ENCODE results near the gene MRPL1.

DNA sequence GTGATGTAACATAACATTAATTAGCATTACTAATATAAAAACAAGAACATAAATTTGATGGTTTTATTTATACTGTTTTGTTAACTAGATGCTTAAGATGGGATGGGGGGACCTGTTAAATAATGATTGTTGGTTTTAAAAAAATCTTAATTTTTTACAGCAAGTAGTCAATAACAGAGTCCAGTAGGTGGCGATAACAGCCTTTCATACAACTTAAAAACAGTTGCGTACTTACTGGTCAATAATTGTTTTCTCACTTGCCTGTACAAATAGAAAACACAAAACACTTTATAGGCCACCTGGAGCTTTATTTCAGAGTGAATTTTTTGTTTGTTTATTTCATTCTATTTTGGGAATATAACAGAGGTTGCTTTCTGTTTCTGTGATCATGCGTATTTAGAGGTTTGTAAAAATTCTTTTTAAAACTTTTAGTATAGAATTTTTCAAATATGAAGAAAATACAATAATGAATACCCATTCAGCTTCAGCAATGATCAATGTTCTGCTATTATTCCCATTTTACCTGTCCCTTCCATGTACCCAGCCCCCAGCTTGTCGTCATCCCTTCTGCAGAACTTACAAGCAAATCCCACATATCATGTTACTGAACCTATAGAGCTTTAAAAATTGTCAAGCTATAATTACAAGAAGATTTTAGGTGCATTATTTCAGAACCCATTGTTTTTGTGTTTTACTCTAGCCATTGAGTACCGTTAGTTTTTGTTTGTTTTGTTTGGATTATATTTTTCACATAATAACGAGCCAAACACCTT is 97.1 kb downstream of the MRPL1 start:
- TF ChIP-seq EZH2 (IDR thresholded peaks at IDR 0.05): no peak
- no peak for TF ChIP-seq POLR2AphosphoS5 (IDR thresholded peaks at IDR 0.05; ENCODE audit: borderline replicate concordance, low read depth, low read length)

All from SK-N-MC (cell line).